NCI-H1105 treated with DMSO at 0.1 percent for 48 hours (cell line): ENCODE measurements around the gene MICALL2.
A peak's percentile ranks its signal among the peaks of the same experiment; 100 is the strongest.

Source experiments
- DNase-seq: peaks from one replicate; lab custom pipeline; 2025; lab: John Stamatoyannopoulos, UW

MICALL2 gene

DNA sequence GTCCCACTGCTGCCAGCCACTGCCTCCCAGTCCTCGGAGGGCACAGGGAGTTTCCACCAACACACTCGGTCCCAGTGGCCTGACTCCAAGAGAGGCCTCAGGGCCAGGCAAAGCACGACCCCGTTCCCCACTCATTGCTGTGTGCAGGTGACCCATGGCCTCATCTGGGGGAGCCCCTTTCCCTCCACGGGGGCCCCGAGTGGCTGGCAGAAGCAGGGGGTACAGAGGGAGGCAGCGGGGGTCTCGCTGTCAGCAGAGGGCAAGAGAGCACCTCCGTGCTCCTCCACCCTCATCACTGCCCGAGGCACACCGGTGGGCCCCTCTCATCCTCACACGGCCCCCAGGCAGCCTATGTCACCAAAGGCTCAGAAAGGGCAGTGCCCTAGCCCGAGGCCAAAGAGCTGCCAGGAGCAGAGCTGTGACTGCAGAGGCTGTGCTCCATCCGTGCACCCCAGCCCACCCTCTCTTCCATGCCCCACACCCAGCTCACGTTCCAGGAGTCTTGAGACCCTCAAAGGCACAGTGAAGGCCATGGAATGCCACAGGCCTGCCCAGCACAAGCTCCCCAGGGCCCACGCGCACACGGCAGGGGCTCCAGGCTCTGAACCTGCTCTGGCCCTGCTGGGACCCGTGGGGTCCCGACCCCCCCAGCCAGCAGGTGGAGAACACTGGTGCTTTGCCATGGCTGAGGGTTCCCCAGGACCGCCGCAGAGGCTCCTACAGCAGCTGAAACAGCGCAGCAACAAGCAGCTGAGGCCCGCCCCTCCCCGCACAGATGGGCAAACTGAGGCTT is 25.9 kb downstream of the MICALL2 start:
- DNase-seq, result no peak

DNA sequence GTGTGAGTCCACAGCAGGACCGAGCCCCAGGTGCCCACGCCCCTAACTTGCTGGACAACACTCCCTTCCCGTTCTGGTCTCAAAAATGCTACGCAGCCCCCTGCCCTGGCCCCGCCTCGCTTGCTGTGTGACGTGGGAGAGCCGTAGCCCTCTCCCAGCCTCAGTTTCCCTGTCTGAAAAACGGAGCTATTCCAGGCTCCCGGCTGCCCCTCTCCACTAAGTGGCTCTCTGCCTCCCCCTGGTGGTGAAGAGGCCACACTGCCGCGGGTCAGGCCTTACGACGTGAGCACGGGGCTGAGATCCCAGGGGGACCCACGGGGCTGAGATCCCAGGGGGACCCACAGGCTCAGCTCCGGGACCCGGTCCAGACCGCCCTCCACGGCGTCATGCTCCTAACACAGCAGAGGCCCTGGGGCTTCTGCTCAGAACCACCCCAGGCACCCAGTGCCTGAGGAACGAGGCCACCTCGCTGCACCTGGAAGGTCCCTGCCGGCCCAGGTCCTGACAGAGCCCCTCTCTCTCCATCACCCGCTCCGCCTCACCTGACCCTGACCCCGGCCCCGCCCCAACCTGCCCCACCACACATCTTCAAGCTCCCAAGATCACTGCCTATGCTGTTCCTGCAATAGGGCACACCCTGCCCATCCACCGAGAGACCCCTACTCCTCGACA is 26.7 kb downstream of the MICALL2 start:
- DNase-seq, result peak; percentile 64

DNA sequence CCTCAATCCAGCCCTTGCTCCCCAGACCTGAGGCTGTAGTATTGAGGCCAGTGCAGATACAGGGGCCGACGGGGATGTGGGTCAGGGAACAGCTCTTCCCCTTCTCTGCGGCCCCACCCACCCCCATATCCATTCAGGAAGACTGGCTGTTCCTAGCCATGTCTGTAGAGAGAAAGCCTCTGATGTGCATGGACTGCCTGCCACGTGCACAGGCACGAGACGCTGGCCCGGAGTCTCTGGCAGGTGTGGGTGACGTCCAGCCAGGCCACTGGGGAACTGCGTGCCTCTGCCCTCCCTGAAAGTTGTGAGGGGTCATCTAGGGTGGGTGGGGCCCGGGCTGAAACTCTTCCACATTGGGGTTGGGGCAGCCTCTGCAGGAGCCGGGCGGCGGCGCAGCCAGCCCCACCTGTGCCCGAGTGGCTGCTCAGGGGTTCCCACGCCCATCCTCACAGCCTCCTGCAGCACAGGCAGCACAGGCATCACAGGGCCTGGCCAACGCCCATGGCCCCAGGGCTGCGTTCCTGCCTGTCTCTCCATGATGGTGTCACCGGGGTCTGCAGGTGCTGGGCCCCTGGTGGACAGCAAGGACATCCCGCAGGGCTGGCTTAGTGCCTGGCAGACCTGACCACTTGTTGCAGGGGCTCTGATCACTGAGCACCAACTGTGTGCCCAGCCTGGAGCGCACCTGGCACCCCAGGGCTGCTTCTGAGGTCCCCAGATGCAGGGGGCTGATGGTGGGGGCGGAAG is 27.5 kb downstream of the MICALL2 start:
- DNase-seq, result no peak

DNA sequence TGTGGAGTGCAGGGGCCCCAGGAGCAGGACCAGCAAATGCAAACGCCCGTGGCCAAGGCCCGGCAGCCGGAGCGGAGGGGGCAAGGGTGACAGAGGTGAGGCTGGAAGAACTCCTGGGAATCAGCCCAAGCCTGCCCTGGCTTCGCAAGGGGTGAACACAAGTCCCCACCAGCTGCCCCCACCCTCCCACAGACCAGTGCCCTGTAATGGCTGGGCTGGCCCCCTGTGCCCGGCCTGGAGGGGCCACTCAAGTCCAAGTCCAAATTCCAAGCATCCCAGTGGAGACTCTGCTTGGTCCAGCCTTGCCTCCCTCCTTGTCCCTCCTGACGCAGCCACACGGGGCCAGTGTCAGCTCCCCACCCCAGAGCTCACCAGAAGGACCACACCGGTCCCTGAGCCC is 28.0 kb downstream of the MICALL2 start:
- DNase-seq, result no peak

DNA sequence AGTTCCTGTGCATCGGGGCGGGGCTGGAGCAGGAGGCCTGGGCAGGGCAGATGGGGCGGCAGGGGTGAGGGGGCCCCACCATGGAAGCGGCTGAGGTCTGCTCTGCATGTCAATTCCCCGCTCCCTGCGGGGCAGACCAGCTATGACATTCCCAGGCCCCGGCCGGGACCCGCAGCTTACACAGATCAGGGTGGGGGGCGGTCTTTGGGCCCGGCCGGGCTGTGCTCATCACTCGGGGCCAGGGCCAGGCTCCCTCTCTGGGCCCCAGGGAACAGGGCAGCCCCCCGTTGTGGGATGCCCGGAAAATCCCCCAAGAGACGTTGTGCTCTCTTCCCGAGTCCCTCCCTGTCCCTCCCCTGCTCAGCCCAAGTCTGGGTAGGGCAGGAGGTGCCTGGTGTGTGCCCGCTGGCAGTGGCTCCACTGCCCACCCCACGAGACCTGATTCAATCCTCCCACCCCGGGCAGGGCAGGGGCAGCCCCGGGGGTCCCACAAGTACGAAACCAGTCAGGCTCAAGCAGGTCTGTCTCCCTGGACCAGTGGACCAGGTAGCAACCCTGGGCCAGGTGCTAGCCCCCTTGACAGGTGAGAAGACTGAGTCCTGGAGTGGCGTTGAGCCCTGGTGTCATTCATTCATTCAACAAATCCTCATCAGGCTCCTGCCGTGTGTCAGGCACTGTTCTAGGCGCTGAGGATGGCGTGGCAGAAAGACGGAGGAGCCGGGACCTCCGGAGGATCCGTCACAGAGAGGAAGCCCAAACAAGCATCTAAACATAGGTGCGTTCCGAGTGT is 29.0 kb downstream of the MICALL2 start:
- DNase-seq, result no peak

DNA sequence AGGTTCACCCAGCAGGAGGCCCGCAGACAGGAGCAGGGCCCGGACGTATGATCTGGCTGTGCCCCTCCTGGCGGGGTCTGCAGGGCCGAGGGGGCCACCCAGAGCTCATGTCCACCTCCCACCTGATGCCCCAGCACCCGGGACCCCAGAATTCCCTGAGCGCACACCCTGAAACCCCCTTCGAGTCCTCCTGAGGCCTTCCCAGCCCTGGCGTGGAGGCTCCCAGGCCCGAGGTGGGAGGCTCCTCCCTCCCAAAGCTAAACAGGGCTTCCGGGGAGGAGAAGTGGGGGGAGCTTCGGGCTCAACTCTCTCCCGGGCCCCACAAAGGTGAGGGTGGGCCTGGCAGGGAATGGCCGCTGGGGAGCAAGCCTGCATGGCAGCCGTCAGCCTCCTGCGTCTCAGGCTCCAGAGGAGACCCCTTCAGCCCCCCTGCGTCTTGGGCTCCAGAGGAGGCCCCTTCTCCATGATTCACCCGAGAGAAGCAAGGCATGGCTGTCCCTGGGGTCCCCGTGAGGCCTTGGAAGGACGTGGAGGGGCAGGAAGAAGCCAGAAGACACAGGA is 30.2 kb downstream of the MICALL2 start:
- no peak for DNase-seq

DNA sequence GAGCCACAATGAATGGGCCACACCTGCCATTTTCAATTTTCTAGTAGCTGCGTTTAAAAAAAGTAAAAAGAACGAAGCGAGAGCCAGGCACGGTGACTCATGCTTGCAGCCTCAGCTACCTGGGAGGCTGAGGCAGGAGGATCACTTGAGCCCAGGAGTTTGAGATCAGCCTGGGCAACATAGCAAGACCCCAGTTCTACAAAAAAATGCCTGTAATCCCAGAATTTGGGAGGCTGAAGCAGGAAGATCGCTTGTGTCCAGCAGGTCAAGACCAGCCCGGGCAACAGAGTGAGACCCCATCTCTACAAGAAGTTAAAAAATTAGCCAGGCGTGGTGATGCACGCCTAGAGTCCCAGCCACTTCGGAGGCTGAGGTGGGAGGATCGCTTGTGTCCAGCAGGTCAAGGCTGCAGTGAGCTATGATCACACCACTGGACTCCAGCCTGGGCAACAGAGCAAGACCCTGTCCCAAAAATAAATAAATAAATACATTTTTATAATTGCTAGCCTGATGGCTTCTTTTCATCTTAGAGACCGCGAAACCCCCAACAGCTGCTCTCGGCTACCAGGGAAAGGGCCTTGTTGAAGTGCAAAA is 32.1 kb downstream of the MICALL2 start:
- DNase-seq, result no peak

DNA sequence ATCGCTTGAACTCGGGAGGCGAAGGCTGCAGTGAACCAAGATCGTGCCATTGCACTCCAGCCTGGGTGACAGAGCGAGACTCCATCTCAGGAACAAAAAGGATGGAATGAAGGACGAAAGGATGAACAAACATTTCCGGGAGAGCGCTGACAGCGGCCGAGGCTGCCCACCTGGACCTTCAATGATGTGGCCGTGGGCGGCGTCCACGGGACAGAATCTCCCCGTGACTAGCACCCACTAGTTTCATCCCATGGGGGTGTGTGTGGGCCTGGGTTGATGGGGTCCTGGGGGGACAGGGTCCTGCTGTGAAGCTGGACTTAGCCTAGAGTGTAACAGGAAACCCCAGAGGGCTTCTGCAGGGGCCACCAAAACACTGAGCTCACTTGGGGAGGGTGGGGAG is 32.8 kb downstream of the MICALL2 start:
- no peak for DNase-seq

DNA sequence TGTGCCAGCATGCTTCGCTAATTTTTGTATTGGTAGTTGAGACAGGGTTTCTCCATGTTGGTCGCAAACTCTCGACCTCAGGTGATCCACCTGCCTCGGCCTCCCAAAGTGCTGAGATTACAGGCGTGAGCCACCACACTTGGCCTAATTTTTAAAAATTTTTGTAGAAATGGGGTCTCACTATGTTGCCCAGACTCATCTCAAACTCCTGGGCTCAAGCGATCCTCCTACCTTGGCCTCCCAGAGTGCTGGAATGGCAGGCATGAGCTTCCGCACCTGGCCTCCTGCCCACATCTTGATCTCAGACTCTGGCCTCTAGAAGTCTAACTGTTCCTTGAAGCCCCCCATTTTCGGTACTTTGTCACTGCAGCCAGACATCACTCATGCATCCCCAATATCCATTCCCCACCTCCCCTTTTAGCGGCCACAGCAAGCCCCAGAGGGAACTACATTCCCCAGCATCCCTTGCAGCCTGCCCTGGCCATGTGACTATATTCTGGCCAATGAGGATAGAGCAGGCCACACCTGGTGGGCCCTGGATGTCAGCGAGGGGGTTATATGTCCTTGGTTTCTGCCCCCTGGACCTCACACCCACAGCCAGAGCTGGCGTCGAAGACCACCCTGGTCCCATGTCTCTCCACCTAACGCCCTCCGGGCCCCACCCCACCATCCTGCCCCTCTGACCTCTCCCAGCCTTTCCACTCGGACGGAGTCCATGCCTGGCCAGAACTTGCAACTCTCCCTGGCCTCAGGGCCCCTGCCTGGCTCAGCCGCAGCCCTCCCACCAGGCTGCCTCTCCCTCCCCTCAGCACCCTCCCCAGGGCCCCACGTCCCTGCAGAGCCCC is 33.8 kb downstream of the MICALL2 start:
- DNase-seq, result peak; percentile 33

DNA sequence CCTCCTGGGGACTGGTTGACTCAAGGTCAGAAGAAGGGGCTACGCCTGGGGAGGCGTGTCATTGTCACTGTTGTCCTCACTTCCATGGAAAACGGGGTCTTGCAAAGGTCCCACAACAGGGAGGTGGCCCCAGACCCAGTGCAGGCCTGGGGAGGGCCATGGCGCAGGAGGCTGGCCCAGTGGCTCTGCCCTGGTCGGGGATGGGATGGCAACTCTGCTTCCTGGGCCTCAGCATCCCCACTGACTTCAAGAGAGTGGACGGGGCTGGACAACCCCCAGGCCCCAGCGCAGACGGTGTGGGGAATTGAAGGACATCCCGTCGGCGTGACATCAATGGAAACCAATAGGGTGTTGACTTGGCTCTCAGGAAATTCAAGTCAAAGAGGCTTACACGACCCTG is 35.2 kb downstream of the MICALL2 start:
- DNase-seq, result no peak

DNA sequence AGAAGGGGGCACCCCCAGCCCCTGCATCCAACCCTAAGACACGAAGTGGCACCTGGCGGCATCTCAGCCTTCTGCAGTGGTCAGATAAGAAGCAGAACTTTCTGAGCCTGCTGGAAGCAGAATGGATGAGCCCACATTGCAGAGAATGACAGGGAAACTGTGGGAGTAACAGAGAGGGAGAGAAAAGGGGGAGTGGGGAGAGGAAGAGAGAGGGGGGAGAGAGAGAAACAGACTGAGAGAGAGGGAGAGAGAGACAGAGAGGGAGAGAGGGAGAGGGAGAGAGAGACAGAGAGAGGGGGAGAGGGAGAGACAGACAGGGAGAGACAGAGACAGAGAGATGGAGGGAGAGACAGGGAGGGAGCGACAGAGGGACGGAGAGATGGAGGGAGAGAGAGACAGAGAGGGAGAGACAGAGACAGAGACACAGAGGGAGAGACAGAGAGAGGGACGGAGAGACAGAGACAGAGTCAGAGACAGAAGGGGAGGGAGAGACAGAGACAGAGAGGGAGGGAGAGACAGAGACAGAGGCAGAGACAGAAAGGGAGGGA is 35.9 kb downstream of the MICALL2 start:
- no peak for DNase-seq

DNA sequence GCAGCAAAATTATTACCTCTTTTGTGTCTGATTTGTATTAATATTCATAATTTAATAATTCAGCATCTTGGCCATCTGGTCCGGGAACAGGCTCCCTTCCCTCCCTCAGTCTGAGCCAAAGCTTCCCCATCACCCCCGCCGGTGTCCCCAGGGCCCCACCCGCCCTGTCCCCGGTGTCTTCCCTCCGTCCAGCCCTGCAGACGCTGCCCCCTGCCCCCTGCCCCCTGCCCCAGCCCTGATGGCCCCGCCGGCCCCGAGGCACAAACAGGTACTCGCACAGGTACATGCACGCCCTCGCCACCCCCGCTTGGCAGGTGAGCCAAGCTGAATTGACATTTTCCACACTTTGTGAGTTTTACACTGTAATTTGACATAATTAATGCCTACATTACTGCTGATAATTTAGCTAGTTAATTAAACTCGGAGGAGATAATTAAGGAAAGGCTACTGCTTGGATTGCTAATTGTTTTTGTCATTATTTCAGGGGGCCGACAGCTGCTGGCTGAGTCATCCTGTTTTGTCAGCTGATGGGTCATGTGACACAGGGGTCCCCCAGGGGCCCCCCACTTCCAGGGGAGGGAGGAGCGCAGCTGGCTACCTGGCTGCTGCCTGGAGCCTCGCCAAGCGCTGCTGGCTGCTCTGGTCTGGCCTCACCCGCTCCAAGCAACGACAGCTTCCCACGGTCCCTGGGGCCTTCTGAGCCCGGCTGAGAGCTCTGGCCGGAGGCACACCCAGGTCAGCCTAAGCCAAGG is 36.6 kb downstream of the MICALL2 start:
- DNase-seq, result peak; percentile 100

DNA sequence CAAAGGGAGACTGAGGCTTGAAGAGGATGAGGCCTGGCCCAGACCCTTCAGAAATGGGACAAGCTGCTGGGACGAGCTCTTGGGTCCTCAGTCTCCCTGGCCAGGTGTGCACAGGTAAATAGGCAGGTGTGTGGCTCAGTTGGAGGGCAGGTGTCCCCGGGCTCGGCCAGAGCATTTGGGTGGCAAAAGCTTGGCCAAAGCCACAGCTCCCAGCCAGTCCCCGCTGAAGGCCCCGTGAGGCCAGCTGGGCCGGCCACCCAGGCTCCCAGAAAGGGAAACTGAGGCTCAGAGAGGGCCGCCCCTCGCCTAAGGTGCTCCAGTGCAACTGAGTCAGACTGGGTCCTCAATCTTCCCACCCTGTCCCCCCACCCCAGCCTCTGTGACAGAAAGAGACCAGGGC is 37.3 kb downstream of the MICALL2 start:
- DNase-seq, result no peak

DNA sequence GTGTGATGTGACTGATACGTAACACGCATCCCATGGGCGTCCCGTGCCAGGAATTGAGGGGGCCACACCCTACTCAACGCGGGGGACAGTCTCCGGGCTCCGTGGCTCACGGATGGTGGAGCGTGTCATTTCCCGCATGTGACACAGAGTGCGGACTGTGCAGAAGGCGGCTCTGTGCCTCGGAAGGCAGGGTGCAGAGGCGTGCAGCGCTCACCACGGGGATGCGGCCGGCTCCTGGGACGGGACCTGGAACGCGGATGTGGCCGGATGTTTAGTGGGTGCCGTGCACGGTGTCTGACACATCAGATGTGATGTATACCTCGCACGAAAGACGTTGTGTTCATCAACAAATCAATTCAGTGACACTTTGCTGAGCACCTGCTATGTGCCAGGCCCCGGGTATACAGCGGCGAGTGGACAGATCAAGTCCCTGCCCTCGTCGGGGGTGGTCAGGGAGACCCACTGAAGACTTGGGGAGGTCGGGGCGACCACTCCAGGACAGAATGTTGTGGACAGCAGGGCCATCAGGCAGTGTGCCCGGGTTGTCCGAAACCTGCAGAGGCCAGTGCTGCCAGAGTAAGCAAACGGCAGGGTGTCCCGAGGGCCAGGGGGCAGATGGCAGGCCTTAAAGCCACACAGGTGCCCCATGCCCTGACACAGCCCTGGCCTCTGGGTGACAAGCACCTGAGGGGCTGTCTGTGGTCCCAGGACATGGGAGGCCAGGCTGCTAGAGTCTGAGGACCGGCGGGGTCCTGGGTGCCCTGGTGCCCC is 38.1 kb downstream of the MICALL2 start:
- no peak for DNase-seq

DNA sequence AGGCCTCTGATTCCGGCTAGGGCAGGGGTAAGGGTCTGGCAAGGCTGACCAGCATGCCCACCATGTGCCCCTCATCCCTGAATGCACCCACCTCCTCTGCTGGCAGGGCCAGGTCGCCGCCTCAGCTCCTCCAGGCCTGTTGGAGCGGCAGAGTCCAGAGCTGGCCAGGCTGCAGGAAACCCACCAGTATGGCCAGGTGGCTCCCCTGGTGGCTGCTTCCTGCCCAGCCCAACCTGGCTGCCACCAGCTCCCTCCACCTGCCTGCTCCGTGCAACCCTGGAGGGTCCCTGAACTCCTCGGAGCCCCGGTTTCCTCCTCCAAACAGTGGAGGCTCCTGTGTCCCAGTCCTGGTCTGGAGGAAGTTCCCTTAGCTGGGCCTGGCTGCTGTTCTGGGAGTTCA is 39.6 kb downstream of the MICALL2 start:
- no peak for DNase-seq

DNA sequence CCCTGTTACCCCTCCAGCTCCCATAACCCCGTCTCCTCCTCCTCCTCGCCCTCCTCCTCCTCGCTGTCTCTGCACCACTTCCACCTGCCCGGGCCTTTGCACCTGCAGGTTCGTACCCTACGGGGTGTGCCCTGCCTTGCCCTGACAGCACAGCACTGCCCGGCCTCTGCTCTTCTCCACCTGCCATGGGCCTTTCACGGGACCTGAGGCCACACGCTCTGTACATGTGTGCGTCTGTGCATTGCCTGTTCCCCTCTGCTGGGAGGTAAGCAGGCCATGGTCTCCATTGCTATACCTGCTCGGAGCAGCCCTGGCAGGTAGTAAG is 40.0 kb downstream of the MICALL2 start:
- no peak for DNase-seq

DNA sequence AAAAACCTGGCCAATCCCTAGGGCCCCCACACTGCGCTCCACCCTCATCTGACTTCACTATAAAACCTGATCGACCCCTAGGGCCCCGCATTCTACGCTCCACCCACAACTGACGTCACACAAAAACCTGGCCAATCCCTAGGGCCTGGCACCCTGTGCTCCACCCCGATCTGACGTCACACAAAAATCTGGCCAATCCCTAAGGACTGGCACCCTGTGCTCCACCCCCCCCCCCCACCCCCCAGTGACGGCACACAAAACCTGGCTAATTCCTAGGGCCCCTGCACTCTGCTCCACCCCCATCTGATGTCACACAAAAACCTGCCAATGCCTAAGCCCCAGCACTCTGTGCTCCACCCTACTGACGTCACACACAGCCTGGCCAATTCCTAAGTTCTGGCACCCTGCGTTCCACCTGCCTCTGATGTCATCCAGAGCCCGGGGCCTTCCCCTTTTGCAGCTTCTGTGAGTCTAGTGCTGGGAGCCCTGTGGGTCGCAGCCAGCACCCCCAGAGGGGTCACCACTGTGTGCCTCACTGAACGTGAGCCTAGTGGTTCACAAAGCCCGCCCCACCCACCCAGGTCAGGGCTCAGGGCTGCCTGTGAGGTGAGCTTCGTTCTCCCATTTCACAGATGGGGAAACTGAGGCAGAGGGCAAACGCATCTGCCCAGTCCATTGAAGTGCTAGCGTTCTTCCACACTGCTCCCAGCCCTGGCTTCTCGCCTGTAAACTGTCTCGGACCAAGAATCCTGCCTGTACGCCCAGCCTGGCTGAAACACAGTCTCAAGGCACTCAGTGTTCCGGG is 40.6 kb downstream of the MICALL2 start:
- peak; percentile 12 for DNase-seq

DNA sequence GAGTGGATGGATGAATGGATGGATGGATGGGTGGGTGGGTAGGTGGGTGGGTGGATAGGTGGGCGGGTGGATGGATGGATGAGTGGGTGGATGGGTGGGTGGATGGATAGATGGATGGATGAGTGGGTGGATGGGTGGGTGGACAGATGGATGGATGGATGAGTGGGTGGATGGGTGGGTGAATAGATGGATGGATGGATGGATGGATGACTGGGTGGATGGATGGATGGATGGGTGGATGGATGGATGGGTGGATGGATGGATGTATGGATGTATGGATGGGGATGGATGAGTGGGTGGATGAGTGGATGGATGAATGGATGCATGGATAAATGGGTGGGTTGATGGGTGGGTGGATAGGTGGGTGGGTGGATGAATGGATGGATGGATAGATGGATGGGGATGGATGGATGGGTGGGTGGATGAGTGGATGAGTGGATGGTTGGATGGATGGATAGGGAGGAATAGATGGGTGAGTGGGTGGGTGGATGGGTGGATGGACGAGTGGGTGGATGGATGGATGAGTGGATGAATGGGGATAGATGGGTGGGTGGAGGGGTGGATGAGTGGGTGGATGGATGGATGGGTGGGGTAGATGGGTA is 43.8 kb downstream of the MICALL2 start:
- DNase-seq, result no peak
